NOMO-1 (cell line): ENCODE data around the gene LOXL1.

Experiments
- DNase-seq, 2 experiments: peaks; one replicate each; lab custom pipeline; 2025; ENCODE audit not compliant: unreplicated experiment in 2 of 2; lab: John Stamatoyannopoulos, UW

Gene LOXL1

GRCh38 chr15:73899197-73900094 is 26.8 kb upstream of the LOXL1 start:
- DNase-seq: no peak

DNA sequence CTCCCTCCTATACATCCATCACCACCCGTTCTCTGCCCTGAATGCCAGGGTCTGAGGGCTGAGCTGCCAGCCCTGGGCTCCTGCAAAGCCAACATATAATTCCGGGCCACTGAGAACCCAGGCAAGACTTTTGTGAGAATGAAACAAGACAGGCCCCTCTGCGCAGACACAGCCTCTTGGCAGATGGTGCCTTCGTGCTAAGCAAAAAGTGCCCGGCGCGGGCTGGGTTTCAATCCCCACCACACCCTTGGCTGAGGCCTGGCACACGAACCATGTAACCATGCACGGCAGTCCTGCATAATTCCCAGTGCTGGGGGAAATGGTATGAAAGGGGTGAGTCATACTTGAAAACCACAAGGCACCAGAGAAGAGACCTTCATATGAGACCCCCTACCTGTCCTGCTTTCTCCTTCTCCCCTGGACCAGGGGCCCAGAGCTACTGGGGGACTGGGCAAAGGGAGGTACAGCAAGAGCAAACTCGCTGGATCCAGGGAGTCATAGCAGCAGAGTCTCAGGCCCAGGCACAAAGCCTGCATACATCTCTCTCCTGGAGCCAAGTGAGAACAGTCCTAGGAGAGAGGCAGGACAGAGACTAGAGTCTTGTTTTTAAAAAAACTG is 26.1 kb upstream of the LOXL1 start:
- DNase-seq: no peak

DNA sequence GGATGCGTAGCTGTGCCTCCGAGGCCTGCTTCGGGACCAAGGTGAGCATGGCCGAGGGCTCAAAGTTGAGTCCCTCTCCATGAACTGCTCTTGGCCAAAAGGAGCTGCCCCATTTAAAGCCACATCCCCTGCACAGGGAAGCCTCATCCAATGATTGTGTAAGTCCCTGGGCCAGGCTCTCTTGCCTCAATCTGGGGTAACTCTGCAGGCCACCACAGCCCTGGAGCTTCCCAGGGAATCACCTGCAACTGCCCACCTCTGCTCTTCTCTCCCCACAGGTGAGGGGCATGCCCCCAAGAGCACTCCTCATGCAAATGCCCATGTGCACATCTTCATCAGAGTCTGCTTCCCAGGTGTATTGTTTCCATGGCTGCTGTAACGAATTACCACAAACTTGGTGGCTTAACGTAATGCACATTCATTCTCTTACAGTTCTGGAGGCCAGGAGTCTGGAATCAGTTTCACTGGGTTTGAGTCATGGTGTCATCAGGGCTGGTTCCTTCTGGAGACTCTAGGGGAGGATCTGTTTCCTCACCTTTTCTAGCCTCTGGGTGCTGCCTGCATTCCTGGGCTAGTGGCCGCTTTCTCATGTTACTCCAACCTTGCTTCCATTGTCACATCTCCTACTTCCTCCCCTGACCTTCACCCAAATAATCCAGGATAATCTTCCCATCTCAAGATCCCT is 25.0 kb upstream of the LOXL1 start:
- DNase-seq: no peak

DNA sequence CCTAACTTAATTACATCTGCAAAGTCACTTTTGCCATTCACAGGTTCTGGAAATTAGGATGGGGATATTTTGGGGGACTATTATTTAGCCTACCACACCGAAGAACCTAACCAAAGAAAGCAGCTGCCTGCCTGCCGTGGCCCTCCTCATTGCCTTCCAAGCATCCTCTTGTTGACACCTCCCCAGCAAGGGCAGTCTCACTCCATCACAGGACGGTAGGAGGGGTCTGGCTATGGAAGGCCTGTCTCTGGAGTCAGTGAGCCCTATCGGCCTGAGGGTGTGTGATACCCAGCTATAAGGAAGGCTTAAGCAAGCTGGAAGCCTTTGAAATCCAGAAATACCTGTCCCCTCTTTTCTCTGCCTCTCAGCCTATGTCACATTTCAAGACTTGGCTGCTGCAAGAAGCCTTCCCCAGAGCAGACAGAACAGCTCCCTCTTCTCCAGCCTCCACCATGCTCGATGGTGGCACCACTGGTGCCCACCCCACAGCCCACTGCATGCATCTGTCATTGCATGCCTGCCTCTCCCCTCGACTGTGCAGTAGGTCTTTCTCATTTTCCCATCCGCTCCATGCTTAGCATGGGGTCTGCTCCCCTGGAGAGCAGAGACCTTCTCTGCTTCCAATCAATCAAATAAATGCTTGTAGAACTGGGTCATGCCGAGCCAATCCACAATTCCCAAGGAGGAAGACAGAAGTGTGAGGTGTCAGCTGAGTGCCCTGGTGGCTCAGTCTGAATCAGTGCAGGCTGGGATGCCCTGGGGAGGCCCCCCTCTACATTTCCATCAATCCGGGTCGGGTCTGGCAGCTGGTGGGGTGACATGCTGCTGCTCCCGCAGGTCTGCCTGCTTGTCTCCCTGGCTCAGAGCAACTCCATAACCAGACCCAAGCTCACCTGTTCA is 23.9 kb upstream of the LOXL1 start:
- DNase-seq: no peak

DNA sequence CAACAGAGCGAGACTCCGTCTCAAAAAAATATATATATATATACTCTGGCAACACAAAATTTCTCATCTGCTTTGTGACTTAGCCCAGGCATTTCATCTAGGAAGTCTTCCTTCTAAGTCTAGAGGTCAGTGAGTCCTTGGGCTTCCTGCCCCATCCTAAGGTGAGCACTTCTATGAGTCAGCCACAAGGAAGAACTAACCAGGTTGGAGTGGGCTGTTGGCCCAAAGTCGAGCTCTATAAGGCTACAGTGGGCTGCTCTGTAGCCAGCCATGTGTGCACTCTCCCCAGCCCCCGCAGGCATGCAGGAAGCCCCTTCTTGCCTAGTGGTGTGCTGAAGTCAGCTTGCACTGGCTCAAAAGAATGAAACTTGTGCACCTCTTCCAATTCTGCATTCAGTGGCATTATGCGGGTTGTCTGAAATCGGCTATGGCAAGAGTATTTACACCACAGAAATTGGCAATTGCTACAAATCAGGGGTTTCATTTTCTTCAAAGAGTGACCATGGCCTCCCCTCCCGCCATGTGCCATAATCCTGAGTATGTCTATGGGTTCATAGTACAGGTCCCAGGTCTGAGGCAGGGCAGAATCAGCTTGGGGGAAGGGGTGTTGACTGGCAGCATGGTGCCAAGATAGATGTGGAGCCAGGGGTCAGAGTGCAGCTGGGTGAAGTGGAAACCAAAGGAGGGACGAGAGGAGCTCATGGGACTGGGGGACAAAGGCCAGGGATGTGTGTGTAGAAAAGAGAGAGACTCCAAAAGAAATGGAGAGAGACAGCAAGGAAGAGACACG is 22.0 kb upstream of the LOXL1 start:
- no peak for DNase-seq

- no peak for DNase-seq
These were observed 20.9 kb upstream of the LOXL1 start for GRCh38 chr15:73905225-73905827.

GRCh38 chr15:73906346-73907034 is 19.8 kb upstream of the LOXL1 start:
- peak in 1 of 2 experiments; percentile 23 for DNase-seq

DNA sequence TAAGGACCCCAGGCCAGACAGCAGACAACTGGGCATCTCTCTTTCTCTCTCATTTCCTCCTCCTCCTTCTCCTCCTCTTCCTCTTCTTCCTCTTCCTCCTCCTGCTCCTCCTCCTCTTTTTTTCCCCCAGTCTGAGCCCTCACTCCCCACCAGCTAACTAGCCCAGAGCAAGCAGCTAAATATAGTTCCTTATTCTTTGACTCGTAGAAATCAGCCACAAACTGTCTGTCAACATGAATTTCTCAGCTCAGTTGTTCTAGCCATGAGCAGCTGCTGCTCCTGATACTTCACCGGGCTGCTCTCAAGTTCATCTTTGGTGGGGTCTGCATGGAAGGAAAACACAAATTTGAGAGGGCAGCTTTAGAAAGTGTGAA is 19.2 kb upstream of the LOXL1 start:
- peak; percentile 50 to 55 for DNase-seq

DNA sequence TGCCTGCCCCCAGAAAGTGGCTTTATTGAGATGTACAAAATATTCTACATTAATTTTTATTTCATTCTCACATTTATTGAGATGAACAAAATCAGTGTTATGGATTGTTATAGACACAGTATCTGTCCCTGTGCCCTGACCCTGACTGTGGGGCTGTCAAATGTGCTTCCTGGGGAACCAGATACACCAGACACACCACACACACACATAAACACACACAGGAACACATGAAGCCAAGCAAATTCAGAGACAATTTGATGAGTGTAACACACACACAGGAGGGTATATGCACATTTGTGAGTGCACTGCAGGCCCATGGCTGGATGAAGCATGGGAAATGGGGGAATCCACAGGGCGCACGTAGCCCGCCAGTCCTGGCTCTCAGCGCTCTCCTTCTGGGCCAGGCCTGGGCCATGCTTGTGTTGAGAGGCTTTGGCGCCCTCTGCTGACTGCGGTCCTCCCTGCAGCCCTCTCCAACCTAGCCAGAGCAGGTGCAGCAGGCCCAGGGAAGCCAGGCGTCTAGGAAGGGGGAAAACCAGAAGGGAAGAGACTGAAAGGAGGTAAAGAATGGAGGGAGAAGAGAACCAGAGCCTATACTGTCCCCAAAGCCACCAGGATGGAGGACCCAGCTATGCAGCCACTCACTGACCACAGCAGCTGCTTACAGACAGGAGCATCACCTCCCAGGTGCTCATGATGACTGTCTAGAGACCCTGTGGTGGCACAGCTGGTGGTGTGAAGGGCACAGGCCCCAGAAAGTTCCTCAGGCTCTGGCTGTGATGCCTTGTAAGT is 18.0 kb upstream of the LOXL1 start:
- DNase-seq: peak; percentile 31 to 47

- DNase-seq: no peak
These were observed 17.5 kb upstream of the LOXL1 start for GRCh38 chr15:73908822-73909122.

DNA sequence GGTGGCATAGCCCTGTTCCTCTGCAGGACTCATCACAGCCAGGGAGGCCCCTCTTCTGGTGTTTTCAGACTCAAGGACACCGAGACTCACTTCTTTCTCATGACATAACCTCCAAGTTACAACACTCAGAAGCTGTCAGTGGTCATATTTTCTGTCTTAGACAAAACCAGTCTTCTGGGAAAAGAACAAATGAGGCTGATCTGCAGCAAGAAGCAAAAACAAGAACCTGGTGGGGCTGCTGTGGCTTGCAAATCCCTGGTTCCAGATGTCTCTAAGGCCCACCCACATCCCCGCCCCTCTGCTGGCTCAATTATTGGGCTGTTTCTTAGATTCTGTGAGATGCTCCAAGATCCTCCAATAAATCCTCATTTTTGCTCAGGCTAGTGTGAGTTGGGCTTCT is 16.6 kb upstream of the LOXL1 start:
- no peak for DNase-seq

- no peak for DNase-seq
These were observed 15.5 kb upstream of the LOXL1 start for GRCh38 chr15:73910522-73911303.

GRCh38 chr15:73912030-73912596 is 14.1 kb upstream of the LOXL1 start:
- DNase-seq: no peak

GRCh38 chr15:73914145-73914544 is 12.1 kb upstream of the LOXL1 start:
- DNase-seq: no peak

GRCh38 chr15:73915082-73915481 is 11.2 kb upstream of the LOXL1 start:
- no peak for DNase-seq

DNA sequence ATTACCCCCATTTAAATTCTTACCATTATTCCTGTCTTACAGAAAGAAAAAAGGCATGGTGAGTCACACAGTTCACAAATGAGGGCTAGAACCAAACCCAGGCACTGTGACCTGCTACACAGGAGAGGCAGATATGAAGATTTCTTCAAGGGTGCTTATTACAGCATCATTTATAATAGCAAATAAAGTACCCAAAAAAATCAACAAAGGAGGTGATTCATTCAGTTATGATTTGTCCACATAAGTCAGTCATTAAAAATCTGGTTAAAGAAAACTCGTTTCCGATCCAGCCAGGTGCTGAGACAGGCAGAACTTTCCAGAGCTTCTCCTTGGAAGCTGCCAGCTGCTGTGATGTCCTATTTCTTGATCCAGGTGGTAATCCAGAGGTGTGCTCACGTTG is 7.5 kb upstream of the LOXL1 start:
- DNase-seq: no peak

GRCh38 chr15:73919706-73920105 is 6.6 kb upstream of the LOXL1 start:
- DNase-seq: no peak
